Lower leg skin (tissue), 3 donors: ENCODE data around the gene CYRIA.

Experiments
- POLR2A ChIP-seq, 2 donors: fragments of 450-650 bp; IDR thresholded peaks; one replicate each; pipeline ENCODE4 v1.6.1; 2016 to 2017; ENCODE audit warnings: antibody characterized with exemption in 2 of 2, mild to moderate bottlenecking in 1 of 2, moderate library complexity in 1 of 2
- TF ChIP-seq, protein P1 (sequence below), 3 donors: fragments of 450-650 bp; IDR thresholded peaks; one replicate each; pipeline ENCODE4 v1.5.1; 2016; ENCODE audit warnings: antibody characterized with exemption in 3 of 3, mild to moderate bottlenecking in 3 of 3, moderate library complexity in 2 of 3

DNA sequence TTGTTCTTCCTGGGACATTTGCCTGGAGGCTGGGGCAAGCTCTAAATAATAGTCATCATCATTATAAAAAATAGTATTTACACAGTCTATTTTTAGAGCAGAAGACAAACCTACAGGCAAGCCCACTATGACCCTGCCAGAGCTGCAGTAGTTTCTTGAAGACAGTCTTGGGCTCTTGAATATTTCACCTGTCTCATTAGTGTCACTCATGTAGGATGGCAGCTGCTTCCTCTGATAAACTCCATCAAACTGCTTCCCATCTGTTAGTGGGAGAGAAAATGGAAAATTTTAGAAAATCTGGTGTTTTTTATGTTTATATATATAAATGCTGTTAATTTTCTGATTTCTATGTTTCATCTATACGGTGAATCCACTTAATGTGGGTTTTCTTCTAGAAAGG is 8.5 kb upstream of the CYRIA start:
- TF ChIP-seq, protein P1, sequence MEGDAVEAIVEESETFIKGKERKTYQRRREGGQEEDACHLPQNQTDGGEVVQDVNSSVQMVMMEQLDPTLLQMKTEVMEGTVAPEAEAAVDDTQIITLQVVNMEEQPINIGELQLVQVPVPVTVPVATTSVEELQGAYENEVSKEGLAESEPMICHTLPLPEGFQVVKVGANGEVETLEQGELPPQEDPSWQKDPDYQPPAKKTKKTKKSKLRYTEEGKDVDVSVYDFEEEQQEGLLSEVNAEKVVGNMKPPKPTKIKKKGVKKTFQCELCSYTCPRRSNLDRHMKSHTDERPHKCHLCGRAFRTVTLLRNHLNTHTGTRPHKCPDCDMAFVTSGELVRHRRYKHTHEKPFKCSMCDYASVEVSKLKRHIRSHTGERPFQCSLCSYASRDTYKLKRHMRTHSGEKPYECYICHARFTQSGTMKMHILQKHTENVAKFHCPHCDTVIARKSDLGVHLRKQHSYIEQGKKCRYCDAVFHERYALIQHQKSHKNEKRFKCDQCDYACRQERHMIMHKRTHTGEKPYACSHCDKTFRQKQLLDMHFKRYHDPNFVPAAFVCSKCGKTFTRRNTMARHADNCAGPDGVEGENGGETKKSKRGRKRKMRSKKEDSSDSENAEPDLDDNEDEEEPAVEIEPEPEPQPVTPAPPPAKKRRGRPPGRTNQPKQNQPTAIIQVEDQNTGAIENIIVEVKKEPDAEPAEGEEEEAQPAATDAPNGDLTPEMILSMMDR (IDR thresholded peaks at IDR 0.05): no peak
- TF ChIP-seq POLR2A (IDR thresholded peaks at IDR 0.05): no peak
